HG03432 (cell line): ENCODE measurements around the gene ANKRD61.
"Not testable (repeated sequence)": the region's sequence is repeated elsewhere in the genome, so short reads cannot be mapped to it uniquely, and the experiment has no call there.

ENCODE experiments used
- ATAC-seq: cut with Tn5 transposase; IDR thresholded peaks from one replicate; pipeline ENCODE4 v1.9.1; 2021; ENCODE audit warnings: mild to moderate bottlenecking, moderate library complexity; ENCODE audit not compliant: unreplicated experiment

The ANKRD61 gene

DNA sequence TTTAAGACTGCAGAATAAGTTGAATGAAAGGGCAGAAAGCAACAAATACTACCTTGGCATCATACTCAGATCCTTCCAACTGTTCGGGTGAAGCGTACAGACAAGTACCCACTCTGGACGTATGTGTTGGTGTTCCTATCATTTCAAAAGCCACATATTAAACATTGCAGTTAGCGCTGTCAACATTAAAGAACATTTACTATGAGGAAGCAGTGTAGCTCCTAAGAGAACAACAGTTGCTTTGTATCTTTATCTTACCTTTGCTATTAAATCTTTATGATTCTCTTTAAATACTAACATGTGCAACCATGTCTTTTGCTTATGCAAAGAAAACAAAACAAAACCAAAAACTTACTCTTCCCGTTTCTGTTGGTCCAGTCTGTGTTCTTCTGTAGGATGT, 2.6 kb upstream of the ANKRD61 start:
- ATAC-seq = no peak

DNA sequence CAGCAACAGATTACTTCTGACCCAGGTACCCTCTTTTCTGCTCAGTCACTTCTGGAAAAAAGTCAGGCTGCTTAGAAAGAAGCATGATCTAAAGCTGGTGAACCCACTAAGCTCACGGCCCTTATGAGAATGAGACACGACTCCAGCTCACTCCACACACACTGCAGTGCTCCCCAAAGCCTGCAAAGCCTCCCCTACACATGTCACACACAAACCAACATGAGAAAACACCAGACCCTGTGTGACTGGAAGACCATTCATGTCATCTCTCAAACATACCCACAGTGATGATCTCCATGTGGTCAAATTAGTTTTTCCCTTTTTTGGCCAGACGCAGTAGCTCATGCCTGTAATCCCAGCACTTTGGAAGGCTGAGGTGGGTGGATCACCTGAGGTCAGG, 391 bp downstream of the ANKRD61 start:
- no peak for ATAC-seq

DNA sequence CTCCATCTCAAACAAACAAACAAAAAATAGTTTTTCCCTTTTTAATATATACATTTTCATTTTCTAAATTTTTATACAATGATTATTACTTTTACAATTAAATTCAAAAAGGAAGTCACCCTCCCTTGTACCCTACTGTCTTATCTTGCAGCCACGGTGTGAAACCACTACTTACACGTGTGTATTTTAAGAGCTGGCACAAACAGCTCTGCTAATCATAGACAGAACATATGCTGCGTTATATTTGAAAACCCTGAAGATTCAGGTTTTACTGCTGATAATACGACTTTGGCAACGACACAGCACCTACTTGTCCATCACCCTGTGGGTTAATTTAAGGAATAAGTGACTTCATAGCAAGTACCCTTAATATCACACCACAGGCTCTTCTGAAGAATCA, 991 bp downstream of the ANKRD61 start:
- no peak for ATAC-seq

DNA sequence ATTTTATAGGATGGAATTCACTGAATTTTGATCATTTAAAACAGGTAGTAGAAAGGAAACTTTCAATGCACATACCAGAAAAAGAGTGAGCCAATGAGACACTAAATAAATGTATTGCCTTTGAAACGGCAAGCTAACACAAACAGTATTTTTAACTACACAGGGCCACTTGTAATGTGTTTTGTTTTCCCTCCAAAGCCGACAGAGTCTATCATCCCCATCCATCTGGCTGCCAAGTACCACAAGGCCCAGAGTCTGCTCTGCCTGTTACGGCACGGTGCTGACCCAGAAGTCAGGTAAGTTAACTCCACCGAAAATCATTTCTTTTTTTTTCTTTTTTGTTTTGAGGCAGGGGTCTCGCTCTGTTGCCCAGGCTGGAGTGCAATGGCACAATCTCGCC, 1.5 kb downstream of the ANKRD61 start:
- no peak for ATAC-seq

DNA sequence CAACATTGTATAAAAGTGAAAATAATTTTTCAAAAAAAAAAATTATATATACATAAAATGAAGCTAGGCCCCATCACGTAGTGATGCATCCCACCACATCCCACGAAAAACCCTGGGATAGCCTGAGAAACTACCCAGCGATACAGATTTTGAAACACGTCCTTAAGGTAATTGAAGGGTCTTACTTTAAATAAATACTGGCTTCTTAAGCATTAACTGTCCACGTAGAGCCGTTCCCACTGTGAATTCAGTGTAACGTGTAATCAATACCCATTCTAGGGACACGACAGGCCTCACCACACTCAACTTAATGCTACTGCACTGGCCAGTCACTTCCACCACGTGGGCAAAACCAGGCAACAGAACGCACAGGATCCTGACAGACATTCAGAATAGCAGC, 4.0 kb downstream of the ANKRD61 start:
- ATAC-seq = no peak

DNA sequence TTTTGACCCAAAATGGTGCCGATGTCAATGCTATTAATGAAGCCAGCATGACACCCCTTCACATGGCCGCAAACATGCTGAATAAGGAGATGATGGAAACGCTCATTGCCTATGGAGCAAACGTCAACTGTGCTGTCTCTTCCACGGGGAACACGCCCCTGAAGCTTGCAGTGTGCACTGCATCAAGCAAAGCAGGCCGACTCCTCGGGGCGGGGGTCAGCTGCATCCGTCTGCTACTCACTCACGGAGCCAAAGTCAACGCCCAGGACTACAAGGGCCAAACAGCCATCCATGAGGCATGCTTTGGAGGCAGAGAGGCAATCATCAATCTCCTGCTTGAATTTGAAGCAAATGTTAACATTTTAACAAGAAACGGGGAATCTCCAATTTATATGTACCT, 4.5 kb downstream of the ANKRD61 start:
- no peak for ATAC-seq

DNA sequence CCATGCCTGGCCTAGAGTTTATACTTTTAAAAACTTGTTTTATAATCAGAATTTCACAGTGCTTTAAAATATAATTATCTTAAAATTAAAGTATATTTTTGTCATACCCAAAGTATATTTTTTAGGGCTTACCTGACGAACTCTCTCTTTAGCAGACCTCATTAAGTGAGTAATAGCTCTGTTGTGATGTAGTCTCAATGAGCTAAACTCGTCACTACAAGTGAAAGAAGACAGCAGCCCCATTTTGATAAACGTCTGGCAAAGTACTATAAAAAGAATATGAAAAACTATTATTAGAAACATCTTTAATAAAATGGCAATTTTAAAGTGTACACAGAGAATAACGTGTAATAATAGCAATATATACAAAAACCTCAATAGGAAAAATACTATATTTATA, 18.6 kb downstream of the ANKRD61 start:
- ATAC-seq = no peak

DNA sequence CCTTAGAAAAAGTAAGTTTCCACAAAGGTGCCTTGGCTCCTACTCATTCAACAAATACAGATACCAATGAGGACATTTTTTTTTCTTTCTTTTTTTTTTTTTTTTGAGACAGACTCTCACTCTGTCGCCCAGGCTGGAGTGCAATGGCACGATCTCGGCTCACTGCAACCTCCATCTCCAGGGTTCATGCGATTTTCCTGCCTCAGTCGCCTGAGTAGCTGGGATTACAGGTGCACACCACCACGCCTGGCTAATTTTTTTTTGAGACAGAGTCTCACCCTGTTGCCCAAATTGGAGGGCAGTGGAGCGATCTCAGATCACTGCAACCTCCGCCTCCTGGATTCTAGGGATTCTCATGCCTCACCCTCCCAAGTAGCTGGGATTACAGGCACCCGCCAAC, 20.0 kb downstream of the ANKRD61 start:
- not testable (repeated sequence) for ATAC-seq

DNA sequence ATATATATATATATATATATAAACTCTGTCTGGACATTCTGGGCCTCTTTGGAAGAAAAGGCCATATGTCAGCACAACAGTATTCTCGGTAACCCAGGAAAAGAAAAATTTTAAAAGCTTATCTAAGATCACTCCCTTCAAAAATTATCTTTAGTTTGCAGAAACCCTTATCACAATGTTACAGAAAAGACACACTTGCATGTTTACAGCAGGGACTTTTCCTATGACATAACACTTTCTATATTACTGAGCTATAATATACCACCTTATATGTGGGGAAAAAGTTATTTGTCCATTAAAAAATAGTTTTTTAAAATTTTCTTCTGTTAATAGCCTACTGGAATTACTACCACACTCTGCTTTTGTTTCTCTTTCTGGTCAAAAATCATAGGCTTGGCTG, 25.4 kb downstream of the ANKRD61 start:
- no peak for ATAC-seq

DNA sequence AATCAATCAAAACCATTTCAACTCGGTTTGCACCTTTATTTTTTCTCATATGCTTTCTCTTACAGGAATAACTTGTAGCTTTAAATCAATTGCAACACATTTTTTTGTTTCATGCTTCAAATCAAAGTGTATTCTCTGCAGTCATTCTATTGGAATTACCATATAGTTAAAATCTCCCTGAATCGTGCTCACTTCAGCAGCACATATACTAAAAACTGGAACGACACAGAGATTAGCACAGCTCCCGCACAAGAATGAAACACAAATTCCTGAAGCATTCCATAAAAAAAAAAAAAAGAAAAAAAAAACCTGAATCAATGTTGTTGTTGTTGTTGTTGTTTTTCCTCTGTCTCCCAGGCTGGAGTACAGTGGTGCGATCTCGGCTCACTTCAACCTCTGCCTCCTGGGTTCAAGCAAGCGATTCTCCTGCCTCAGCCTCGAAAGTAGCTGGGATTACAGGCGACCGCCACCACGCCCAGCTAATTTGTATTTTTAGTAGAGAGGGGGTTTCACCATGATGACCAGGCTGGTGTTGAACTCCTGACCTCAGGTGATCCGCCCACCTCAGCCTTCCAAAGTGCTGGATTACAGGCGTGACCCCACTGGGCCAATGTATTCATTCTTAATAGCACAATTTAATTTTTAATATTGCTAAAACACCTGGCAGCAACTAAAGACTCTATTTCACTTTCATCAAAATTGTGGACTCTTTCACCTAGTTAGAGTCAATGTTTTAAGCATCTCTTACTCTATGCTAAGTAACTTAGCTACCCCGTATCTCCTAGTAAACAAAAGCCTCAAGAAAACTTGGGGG, 26.3 kb downstream of the ANKRD61 start:
- ATAC-seq = no peak

DNA sequence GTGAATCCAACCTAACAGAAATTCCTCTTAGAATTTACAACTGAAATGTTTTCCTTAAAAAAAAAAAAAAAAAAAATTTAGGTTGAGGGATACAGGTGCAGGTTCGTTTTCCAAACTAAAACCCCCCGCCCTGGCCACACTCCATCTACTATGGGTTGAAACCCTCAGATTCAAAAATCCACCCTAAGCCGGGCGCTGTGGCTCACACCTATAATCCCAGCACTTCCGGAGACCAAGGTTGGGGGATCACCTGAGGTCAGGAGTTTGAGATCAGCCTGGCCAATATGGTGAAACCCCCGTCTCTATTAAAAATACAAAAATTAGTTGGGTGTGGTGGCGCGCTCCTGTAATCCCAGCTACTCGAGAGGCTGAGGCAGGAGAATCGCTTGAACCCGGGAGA, 28.8 kb downstream of the ANKRD61 start:
- ATAC-seq = not testable (repeated sequence)

DNA sequence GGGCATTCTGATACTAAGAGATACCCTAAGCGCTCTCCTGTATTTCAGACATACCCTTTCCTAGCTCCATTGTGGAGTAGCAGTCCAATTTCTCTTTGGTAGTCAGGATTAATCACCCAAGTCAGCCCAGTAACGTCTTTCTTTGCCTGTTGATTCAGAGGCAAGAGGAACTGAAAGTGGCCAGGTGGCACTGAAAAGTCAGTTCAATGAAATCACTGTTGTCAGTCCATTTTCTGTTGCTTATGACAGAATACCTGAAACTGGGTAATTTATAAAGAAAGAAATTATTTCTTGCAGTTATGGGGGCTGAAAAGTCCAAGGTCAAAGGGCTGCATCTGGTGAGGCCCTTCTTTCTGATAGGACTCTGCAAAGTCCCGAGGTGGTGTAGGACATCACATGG, 40.2 kb downstream of the ANKRD61 start:
- peak; percentile 72 for ATAC-seq

DNA sequence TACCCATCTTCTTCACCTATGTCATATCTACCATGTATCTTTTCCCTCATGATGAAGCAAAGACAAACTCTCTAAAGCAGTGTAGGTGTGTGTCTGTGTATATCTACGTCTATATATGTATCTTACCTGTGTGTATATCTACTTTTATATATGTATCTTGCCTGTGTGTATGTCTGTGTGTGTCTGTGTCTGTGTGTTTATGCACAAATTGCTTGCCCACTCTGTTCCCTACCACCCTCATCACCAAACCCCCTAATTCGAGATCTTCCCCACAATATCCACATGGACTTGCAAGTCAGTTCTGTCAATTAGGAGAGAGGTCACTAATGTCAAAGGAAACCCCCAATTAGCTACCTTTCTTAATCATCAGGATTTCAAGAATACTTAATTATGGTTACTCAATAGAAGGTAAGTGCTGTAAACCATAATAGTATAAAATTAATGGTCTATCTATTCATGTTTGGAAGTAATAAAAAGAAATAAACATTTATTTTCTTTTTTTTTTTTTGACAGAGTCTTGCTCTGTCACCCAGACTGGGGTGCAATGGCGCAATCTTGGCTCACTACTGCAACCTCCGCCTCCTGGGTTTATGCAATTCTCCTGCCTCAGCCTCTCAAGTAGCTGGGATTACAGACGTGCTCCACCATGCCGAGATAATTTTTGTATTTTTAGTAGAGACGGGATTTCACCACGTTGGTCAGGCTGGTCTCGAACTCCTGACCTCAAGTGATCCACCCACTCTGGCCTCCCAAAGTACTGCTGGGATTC, 43.6 kb downstream of the ANKRD61 start:
- ATAC-seq = no peak

DNA sequence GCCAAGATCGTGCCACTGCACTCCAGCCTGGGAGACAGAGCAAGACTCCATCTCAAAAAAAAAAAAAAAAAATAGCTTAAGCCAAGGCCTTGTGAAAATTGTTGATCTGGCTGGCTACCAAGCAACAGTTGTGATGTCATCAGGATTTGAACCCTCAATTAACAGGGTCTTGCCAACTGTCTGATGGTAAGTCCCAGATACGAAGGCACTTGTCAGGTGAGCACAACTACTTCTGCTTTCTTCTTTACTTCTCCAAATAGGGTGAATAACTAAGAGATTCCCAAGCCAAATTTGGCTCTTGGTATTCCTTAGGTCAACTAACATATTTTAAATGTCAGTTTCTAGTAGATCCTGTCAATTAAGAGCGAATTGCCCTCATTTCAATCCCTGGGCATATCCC, 47.4 kb downstream of the ANKRD61 start:
- ATAC-seq = no peak

DNA sequence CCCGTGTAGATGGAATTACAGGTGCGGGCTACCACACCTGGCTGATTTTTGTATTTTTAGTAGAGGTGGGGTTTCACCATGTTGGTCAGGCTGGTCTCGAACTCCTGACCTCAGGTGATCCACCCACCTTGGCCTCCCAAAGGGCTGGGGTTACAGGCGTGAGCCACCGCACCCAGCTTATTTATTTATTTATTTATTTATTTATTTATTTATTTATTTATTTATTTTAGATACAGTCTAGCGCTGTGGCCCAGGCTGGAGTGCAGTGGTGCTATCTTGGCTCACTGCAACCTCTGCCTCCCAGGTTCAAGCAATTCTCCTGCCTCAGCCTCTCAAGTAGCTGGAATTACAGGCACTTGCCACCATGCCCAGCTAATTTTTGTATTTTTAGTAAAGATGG, 51.9 kb downstream of the ANKRD61 start:
- not testable (repeated sequence) for ATAC-seq
